Smooth muscle cell (in vitro differentiated cells): ENCODE results near the gene BBS5. TPM values are rescaled to one million over a fixed set of nuclear protein-coding genes. Genes with fewer than 3 reads are reported as not detected.

Source experiments
- DNase-seq: peaks from one replicate; lab custom pipeline; 2025; ENCODE audit not compliant: unreplicated experiment; lab: John Stamatoyannopoulos, UW
- H2AFZ ChIP-seq: fragments of 200-600 bp; sonication (generic); 2 replicates; pipeline ENCODE4 v1.6.0; 2016; ENCODE audit warnings: antibody characterized with exemption, low read depth, mild to moderate bottlenecking
- H3F3A ChIP-seq: fragments of 200-600 bp; sonication (generic); 2 replicates; pipeline ENCODE4 v1.6.0; 2017; ENCODE audit warnings: antibody characterized with exemption, low read depth
- H3K27ac ChIP-seq: fragments of 200-600 bp; sonication (generic); 2 replicates; pipeline ENCODE4 v1.5.1; 2016; ENCODE audit warnings: low read depth, mild to moderate bottlenecking
- H3K27me3 ChIP-seq: fragments of 200-600 bp; sonication (generic); 2 replicates; pipeline ENCODE4 v1.6.1; 2016; ENCODE audit warnings: low read depth, mild to moderate bottlenecking
- H3K36me3 ChIP-seq: fragments of 200-600 bp; sonication (generic); 2 replicates; pipeline ENCODE4 v1.5.1; 2016; ENCODE audit warnings: low read depth
- H3K4me1 ChIP-seq: fragments of 200-600 bp; sonication (generic); 2 replicates; pipeline ENCODE4 v1.5.1; 2016; ENCODE audit warnings: low read depth
- H3K4me2 ChIP-seq: fragments of 200-600 bp; sonication (generic); 2 replicates; pipeline ENCODE4 v1.6.0; 2016; ENCODE audit warnings: mild to moderate bottlenecking
- H3K4me3 ChIP-seq: fragments of 200-600 bp; sonication (generic); 2 replicates; pipeline ENCODE4 v1.5.1; 2016; ENCODE audit warnings: mild to moderate bottlenecking
- H3K79me2 ChIP-seq: fragments of 200-600 bp; sonication (generic); 2 replicates; pipeline ENCODE4 v1.6.0; 2016; ENCODE audit warnings: low read depth, mild to moderate bottlenecking
- H3K9ac ChIP-seq: fragments of 200-600 bp; sonication (generic); 2 replicates; pipeline ENCODE4 v1.6.0; 2016; ENCODE audit warnings: low read depth
- H3K9me3 ChIP-seq: fragments of 200-600 bp; sonication (generic); replicated peaks from 2 replicates; pipeline ENCODE4 v1.5.1; 2016; ENCODE audit warnings: low read depth
- H4K20me1 ChIP-seq: fragments of 200-600 bp; sonication (generic); 2 replicates; pipeline ENCODE4 v1.6.0; 2016; ENCODE audit warnings: low read depth
- CTCF ChIP-seq: fragments of 200-600 bp; sonication (generic); IDR thresholded peaks from 2 replicates; pipeline ENCODE4 v1.5.1; 2017; ENCODE audit warnings: borderline replicate concordance, mild to moderate bottlenecking, antibody characterized with exemption; ENCODE audit not compliant: insufficient read depth, poor library complexity, severe bottlenecking
- WGBS: methylation state at CpG from one replicate; pipeline ENCODE4 v1.1.7; 2016; ENCODE audit warnings: low lambda C conversion rate; 5-methylcytosine and 5-hydroxymethylcytosine counted together
- polyA plus RNA-seq: library from polyadenylated mRNA; unstranded; fragments of >200 nt; fragmentation: Nextera tagmentation; extraction: Ambion mirVana; gene quantifications from 2 replicates; pipeline ENCODE4 v1.2.1, GENCODE V29; 2016
- total RNA-seq: library from RNA; depleted of rRNA; stranded (reverse); fragments of >200 nt; gene quantifications from 2 replicates; pipeline ENCODE4 v1.2.3, GENCODE V29; 2014

The BBS5 gene
- total and polyA plus RNA-seq, 2 experiments from 2014 or later: 4.3 to 5.4 TPM

- Histone ChIP-seq H3K36me3 (no peaks in the 10 kb centered on the region), H3K27ac (no peak overlapping the region)
Measured at GRCh38 chr2:169491378-169491777, 12.1 kb downstream of the BBS5 start.

DNA sequence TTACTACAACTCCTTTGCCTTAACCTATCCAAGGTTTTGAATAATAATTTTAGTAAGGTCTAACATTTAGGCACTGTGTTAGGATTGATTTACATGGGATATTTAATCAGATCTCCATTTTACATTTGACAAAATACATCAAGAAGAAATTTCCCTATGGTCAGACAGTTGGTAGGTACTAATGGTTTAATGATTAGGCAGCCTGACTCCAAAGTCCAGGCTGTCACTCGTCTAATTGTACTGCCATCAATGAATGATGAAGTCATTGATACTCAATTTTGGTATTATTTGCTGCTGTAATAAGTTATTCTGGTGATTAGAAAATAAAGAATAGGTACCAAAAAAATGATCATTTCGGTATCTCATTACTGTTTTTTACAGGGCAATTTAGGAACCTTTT is 14.1 kb downstream of the BBS5 start:
- Histone ChIP-seq H2AFZ (no peak overlapping the region), H3K9ac (no peak overlapping the region), H3K36me3 (no peaks in the 10 kb centered on the region), H3F3A (no peaks in the 10 kb centered on the region), H3K27me3 (no peaks in the 10 kb centered on the region), H3K79me2 (no peaks in the 10 kb centered on the region), H3K4me3 (no peak overlapping the region), H3K27ac (no peak overlapping the region), H3K9me3 (no peaks in the 10 kb centered on the region), H4K20me1 (no peaks in the 10 kb centered on the region), H3K4me2 (no peak overlapping the region), H3K4me1 (no peaks in the 10 kb centered on the region)
- DNase-seq: no peak
- WGBS: 88% methylated on average over 2 of the region's 2 CpGs
- no peak for TF ChIP-seq CTCF

More at GRCh38 chr2:169491378-169491777, 12.1 kb downstream of the BBS5 start:
- no peak for DNase-seq
- Histone ChIP-seq H3K79me2 (no peaks in the 10 kb centered on the region), H3K9ac (no peak overlapping the region), H3K9me3 (no peaks in the 10 kb centered on the region), H2AFZ (no peak overlapping the region), H4K20me1 (no peaks in the 10 kb centered on the region), H3K4me1 (no peaks in the 10 kb centered on the region), H3K4me3 (no peak overlapping the region), H3K4me2 (no peak overlapping the region), H3F3A (no peaks in the 10 kb centered on the region), H3K27me3 (no peaks in the 10 kb centered on the region)
- no peak for TF ChIP-seq CTCF

GRCh38 chr2:169495310-169495928 is 16.1 kb downstream of the BBS5 start:
- no peak for TF ChIP-seq CTCF
- no peak overlapping the region for H3K9ac ChIP-seq
- H3K9me3 ChIP-seq: no peaks in the 10 kb centered on the region
- DNase-seq: no peak
- no peak overlapping the region for H3K4me3 ChIP-seq
- H3K27me3 ChIP-seq: no peaks in the 10 kb centered on the region
- H3K4me1 ChIP-seq: no peaks in the 10 kb centered on the region
- 93% methylated on average over 5 of the region's 5 CpGs for WGBS
- no peaks in the 10 kb centered on the region for H3K79me2 ChIP-seq
- no peaks in the 10 kb centered on the region for H3K36me3 ChIP-seq
- H3K27ac ChIP-seq: no peak overlapping the region
- no peak overlapping the region for H3K4me2 ChIP-seq
- H4K20me1 ChIP-seq: no peaks in the 10 kb centered on the region
- no peak overlapping the region for H2AFZ ChIP-seq
- no peaks in the 10 kb centered on the region for H3F3A ChIP-seq

DNA sequence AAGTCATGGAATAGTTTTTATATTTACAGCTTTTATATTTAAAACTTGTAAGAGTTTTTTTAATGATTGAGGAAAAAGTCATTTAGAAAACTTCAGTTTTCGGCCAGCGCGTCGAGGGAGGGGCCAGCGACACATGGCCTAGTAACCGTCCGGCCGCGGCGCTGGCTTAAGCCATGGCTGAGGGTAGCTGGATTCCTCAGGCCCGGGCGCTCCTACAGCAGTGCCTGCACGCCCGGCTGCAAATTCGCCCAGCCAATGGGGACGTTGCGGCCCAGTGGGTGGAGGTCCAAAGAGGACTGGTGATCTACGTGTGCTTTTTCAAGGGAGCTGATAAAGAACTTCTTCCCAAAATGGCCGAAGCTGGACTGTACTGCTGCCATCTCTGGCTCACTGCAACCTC is 25.4 kb downstream of the BBS5 start:
- Histone ChIP-seq H2AFZ (no peak overlapping the region), H3F3A (peaks cover 9% of the 10 kb centered on the region), H3K36me3 (no peaks in the 10 kb centered on the region), H3K27ac (no peak overlapping the region), H3K4me1 (peaks cover 10% of the 10 kb centered on the region), H4K20me1 (no peaks in the 10 kb centered on the region), H3K27me3 (no peaks in the 10 kb centered on the region), H3K9me3 (no peaks in the 10 kb centered on the region), H3K4me2 (no peak overlapping the region), H3K4me3 (no peak overlapping the region), H3K79me2 (no peaks in the 10 kb centered on the region), H3K9ac (no peak overlapping the region)
- DNase-seq: no peak
- 94% methylated on average over 19 of the region's 19 CpGs for WGBS
- no peak for TF ChIP-seq CTCF
